Occipital lobe (tissue), 2 donors: ENCODE measurements around the gene LMBRD1. TPM values are rescaled to one million over a fixed set of nuclear protein-coding genes. Genes with fewer than 3 reads are reported as not detected.
"Not testable (repeated sequence)": the region's sequence is repeated elsewhere in the genome, so short reads cannot be mapped to it uniquely, and the experiment has no call there.

Experiments
- DNase-seq: peaks from one replicate; lab custom pipeline; 2025; lab: John Stamatoyannopoulos, UW
- total RNA-seq: library from RNA; depleted of rRNA; stranded (reverse); fragments of >200 nt; gene quantifications from one replicate; pipeline ENCODE4 v1.2.3, GENCODE V29; 2014

Gene LMBRD1
- total RNA-seq, 1 donor from 2014 or later: 88.6 TPM

DNA sequence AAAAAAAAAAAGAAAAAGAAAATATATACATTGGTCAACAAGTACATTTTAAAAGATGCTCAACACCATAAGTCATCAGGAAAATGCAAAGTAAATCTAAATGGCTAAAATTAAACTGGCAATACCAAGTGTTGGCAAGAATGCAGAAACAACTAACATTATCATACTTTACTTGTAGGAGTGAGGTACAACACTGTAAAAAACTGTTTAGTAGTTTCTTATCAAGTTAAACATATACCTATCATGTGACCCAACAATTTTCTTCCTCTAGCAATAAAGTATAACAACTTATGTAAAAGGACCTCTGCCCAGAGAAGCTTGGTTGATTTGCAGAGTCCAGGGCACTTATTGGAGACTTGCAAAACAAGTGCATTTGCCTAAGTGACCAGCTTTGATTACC, 40.4 kb downstream of the LMBRD1 start:
- DNase-seq: no peak

DNA sequence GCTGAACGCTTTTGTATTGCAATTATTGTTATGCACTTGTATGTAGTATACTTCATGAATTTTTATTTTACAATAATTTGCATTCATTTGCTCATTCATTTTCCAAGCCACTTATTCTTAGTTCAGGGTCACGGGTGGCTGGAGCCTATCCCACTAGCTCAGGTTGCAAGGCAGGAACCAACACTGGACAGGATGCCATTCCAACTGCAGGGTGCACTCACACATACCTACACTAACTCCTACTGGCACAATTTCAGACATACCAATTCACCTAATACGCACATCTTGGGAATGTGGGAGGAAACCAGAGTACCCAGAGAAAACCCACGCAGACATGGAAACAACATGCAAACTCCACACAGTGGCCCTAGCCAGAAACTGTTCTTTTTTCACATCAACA, 61.8 kb downstream of the LMBRD1 start:
- no peak for DNase-seq

DNA sequence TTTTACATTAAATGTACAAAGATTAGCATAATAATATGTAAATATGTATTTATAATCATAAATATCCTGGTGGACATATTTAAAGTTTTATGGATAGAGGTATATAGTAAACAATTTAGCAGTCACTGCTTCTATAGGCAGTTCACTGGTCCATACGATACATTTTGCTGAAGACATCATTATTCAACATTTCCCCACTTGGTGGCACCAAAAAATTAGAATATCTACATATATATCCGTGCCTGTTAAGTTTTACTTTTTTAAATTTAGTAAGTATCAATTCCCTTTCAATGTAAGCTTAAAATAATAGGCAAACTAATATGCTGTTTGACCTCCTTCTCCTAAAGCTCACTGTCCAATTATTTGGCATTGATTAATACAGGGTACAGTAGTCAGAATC, 64.2 kb downstream of the LMBRD1 start:
- no peak for DNase-seq

DNA sequence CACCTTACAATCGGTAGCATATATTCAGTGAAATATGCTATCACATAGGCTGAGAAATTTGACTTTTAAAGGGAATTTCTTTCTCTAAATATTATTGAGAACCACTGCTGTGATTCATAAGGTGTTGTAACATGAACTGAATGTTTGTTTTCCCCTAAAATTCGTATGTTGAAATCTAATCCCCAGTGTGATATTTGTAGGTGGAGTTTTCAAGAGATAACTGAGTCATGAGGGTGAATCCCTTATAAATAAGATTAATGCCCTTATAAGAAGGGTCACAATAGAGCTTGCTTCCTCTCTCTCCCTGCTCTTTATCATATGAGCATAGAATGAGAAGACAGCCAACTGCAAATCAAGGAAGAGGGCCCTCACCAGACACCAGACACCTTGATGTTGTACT, 64.8 kb downstream of the LMBRD1 start:
- DNase-seq: no peak

DNA sequence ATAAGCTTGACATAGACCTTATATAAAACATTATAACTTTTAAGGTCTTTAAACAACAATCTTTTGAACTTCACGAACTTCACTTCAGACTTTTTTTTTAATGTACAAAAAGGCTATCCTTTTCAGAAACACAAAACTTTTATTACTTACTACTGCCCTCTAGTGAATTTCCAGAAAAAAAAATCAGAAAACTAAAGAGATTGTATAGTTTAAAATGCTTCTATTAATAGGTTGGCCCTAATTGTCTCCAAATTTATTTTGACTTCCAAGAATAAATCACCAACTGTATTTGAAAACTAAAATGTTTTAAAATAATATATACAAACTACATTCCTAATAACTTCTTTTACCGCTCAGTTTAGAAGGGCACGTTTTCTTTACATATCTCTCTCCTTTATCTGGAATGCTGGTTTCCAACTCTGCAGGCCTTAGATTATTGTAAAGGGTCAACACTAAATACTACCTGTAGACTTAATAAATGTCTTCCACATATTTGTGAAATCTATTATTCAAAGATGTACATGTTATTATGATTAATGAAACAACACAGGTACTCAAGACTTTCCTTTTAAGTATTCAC, 66.8 kb downstream of the LMBRD1 start:
- no peak for DNase-seq

DNA sequence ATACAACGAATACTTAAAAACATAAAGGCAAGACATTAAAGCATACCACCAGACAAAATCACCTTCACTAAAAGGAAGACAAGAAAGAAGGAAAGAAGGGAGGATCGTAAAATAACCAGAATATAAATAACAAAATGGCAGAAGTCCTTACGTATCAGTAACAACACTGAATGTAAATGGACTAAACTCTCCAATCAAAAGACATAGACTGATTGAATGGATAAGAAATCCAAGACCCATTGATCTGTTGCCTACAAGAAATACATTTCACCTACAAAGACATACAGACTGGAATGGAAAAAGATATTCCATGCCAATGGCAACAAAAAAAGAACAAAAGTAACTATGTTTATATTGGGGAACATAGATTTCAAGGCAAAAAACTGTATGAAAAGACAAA, 74.1 kb downstream of the LMBRD1 start:
- no peak for DNase-seq

DNA sequence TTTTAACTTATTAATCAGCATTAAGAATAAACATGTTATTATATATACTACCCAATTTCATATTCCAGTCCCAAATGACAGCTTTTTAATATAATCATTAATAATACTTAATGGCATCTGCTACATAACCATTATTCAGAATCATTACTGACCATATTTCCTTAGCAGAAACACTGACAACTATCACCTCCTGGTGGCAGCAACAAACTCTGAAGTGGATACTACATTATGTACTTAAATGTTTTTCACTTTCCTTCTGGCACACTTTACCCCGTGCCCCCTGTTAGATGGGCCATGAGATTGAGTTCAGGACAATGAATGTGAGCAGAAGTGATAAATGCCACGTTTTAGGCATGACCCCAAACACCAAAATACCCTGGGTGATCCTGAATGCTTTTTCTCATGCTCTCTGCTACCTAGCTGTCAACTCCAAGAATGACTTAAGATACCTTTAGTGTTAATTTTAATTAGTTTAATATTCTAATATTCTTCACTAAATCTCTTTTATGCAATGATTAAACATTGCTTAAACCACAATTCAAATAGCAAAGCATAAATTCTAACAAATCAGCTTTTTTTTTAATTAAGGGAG, 77.1 kb downstream of the LMBRD1 start:
- DNase-seq: no peak

DNA sequence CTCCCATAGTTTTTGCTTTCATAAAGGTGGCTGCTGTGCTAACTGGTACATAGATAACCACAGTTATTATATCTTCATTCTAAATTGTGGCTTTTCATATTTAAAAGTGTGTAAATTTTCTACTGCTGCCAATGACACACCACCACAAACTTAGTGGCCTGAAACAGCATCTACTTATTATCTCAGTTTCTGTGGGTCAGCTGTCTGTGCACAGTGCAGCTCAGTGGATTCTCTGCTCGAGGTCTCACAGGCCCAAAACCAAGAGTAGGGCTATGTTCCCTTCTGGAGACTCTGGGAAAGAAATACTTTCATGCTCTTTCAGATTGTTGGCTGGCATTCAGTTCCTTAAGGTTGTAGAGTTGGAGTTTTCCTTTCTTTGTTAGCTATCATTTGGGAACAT, 90.1 kb downstream of the LMBRD1 start:
- no peak for DNase-seq

DNA sequence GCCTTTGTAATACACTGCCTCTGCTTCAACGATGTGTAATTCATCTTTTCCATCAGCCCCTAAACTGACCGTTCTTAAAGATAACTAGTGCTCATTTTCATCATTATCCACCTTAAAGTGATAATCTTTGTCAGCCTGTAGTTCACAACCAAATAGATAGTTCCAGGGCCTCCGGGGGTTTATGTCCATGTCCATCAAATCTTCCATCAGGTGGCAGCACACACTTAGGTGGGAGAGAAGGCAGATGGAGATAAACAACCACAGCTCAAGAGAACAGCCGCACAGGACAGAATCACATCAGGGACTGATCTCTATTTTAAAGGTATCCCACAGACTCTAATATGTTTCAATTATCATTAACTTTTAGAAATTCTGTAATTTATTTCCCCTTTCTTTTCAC, 90.9 kb downstream of the LMBRD1 start:
- no peak for DNase-seq

DNA sequence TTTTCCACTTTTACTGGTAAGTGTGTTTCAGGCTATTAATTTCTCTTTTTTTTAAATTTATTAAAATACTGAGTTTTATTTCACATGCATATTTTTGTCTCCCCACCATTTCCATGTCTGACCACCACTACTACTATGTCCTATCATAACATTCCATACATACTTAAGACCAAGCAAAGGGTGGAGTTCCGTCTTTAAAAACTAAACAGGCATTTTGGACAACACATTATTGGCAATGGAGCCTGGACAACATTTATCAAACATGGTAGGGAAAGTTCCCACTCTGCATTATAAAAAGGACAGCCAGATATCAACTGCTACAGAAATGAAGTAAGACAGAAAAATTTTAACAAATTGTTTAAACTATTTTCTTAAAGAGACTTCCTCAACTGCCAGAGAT, 91.9 kb downstream of the LMBRD1 start:
- no peak for DNase-seq

DNA sequence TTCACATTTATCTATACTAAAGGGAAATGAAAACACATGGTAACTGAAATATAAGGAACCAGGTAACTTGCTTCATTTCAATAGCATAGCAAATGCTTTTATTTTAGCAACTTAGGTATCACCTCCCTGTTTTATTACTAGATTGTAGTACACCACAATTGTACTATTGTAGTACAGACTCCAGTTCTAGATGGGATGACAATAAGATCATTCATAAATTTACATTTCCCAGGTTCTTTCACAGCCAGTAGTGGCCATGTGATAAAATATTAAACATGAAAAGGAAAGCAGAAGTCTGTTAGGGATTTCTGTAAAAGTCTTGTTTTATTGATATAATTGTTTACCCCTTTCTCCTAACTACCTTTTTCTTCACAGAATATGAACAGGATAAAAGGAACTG, 97.2 kb downstream of the LMBRD1 start:
- DNase-seq: no peak

DNA sequence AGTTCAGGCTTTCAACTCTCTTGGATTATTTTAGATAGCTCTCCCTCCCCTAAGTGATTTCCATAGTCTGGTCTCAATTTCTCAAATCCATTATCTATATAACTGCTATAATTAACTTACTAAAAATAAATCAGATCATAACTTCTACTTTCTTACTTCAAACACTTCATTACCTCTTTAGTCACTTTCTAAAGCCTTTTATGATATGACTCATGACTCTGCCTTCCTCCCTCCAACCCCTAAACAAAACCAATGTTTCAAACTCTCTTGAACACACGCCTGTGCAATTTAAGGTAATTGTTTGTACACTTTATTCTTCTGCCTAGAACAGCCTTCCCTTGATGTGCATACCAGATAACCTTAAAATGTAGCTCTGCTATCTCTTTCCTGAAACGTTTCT, 100.5 kb downstream of the LMBRD1 start:
- no peak for DNase-seq

DNA sequence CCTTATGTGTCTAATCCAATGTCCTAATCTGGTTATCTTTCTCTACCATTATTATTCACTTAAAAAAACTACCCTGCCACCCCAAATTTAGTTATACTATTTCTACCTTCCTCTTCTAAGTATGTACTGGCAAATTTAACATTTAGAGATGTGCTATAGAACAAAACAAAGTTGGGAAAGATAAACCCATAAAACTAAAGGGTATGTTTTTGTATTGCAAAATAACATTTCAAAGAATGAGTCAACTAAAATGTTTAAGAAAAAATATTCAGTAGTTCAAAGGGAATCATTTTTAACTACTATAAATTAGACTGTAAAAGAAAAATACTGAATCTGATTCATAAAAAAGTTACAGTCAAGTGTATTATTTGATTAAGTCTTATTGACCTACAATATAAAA, 103.0 kb downstream of the LMBRD1 start:
- DNase-seq: no peak

DNA sequence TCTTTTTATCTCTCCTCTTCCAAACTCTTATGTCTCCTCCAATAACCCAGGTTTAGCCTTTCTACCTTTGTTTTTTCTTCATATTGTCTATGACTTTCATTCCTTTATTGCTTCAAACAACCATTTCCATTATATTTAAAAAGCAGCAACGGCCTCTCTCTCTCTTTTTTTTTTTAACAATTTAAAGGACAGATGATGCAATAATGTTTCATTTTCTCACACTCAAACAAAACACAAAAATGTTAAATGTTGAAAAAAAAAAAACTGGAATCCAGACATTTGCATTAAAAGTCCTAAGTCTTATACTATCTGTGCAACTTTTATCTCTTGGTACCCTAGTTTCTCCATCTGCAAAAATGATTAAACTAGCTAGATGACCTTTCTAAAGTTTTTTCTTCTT, 105.8 kb downstream of the LMBRD1 start:
- no peak for DNase-seq

DNA sequence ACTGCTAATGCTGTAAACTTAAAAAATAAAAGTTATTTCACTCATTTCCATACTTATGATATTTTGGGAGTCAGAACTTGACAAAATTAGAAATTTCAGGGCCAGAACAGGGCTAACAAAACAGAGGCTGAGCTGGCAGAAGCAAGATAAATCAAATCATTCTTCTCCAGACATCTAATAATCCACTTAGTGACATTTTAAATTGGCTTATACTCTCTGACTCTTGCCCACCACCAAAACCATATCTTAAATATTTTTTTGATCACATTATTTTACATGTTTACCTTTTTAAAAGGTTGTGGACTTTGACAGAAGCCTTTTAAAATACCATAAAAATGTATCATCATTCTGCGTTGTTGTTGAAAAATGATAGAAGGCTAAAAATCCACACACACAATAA, 116.5 kb downstream of the LMBRD1 start:
- no peak for DNase-seq

DNA sequence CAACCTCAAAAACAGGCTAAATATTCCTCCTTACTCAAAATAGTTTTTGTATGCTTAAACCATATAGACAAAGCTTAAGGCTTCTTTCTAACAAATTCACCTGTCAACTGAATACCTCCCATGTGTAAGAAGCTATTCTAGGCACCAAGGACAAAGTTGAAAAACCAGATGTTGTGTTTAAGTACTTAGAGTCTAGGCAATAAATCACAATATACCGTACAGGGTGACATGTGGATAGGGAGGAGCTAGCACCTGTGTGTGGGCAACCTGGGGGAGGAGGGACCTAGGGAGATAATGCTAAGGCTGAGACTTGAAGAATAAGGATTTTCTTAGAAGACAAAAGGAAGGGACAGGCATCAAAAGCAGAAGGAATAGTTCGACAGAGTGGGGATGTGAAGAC, 123.5 kb downstream of the LMBRD1 start:
- no peak for DNase-seq

DNA sequence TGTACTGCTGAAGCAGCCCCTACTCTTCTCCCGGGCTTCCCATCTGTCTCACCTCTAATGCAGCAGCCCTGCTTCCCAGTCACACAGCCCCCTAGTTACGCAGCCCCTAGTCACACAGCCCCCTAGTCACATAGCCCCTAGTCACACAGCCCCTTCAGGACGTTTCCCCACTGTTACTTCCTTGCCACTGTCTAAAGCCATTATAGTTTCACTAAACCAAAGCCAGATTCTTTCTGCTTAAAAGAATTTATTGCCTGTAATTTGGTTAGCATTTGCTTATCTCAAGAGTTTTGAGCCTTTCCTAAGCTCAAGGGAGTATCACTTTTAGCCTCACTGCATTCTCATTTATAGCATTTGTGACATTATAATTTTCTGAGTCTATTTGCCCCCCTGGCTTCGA, 127.9 kb downstream of the LMBRD1 start:
- no peak for DNase-seq

DNA sequence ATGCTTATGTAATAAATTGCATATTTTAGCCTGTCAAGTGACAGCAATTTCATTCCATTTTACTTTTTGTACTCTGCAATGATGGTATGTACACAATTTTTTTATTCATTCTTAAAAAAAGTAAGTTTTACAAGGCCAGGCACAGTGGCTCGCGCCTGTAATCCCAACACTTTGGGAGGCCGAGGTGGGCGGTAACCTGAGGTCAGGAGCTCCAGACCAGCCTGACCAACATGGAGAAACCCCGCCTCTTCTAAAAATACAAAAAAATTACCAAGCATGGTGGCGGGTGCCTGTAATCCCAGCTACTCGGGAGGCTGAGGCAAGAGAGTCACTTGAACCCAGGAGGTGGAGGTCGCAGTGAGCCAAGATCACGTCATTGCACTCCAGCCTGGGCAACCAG, 130.0 kb downstream of the LMBRD1 start:
- not testable (repeated sequence) for DNase-seq

DNA sequence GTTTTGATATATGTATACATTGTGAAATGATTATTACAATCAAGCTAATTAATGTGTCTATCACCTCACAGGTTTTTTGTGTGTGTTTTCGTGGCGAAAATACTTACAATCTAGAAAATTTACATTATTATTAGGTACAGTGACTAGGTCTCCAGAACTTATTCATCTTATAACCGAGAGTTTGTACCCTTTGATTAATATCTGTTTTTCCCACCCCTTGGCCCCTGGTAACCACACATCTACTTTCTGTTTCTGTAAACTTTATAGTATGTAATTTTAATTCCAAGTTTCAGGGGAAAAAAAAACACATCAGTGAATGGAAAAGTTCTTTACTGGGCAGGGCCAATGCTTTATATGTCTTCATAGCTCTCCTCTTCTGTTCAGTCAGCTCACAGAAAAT, 131.4 kb downstream of the LMBRD1 start:
- DNase-seq: no peak

DNA sequence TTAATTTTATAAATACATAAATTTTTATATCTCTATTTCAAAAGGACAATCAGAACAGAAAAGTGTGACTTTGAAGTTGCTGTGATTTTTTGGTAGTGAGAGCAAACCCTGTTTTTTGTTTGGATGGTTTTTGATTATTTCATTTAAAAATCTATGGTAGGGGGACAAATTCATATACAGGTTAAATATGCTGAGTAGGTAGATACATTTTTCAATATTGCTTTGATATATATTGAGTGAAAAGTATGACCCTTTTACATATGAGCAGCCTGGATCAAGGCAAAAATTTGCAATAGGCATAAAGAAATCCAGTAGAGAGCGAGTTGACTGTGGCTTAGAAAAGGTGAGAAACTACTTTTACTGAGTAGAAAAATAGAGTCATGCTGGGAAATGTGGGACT, 132.3 kb downstream of the LMBRD1 start:
- DNase-seq: no peak

DNA sequence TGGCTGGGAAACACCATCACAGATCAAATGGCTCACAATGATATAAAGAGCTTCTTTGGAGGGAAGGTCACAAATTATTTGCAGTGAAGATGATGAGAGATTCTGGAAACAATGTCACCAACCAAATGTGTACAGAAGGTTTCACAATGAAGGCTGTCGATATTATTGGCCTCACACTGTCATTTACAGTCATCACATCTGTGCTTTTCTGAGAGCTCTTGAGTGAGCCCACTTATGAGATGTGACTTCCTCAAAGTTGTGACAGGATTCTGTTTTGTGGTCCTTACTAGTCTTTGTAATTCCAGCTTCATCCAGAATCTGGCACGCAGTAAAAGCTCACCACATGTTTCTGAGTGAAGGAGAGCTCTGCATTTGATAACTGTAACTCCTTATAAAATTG, 133.6 kb downstream of the LMBRD1 start:
- no peak for DNase-seq

DNA sequence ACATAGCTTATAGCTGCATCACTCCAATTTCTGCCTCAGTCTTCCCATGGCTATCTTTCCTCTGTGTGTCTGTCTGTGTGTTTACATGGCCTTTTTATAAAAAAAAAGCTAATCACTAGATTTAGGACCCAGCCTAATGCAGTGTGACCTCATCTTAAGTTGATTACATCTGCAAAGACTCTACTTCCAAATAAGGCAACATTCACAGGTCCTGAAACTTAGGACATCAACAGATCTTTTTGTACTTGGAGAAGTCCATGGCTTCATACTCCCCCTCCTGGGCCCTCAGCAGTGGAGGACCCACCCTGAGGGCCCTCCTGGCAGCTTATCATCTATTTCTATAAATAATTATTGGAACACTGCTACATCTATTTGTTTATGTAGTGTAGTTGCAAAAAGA, 146.1 kb downstream of the LMBRD1 start:
- no peak for DNase-seq

DNA sequence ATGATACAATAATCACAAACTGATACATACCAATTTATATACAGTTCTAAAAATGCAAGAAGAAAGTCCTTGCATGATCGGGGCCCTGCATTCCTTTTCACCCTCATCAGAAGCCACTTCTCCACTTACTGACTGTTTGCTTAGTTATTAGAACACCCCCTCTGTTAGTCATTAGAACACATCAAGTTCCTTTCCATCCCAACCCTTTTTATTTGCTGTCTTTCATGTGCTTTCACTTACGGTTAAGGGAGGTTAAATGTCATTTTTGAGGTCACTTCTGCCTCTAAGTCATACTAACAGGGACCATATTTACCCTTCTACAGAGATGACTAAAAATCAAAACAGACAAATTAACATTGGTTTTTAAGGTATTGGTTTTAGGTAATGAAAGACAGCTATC, 149.1 kb downstream of the LMBRD1 start:
- no peak for DNase-seq

DNA sequence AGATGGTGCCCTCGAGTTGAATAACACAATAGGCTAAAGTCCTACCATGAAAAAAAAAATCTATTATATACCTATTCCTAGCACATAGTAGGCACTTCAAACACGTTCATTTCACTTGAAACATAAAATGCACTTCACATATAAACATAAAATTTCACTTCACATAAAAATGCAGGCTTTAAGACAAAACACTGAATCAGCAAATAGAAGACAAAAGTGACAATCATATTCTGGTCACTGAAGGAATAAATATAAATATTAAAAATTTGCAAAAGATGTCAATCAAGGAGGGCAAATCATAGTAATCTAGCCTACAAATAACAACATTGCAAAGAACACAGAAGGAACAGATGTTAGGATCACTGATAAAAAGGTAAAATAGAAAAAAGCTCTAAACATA, 153.1 kb downstream of the LMBRD1 start:
- no peak for DNase-seq
